B cell (primary cell): ENCODE results near the gene SEPHS2. TPM values are rescaled to one million over a fixed set of nuclear protein-coding genes. Genes with fewer than 3 reads are reported as not detected.

Experiments
- ATAC-seq: fragments of 200-7000 bp; cut with Tn5 transposase; one replicate; pipeline ENCODE4 v1.10.0; 2021; ENCODE audit warnings: low read depth, mild to moderate bottlenecking, moderate number of reproducible peaks, moderate library complexity
- CTCF ChIA-PET: fragments of 350-600 bp; sonication (Branson Sonifier 250); formaldehyde crosslinking; loops from one replicate; lab custom pipeline; 2021; ENCODE audit warnings: antibody characterized with exemption, inconsistent platforms; lab: Charles Lee
- POLR2A ChIA-PET: fragments of 350-600 bp; sonication (Branson Sonifier 250); formaldehyde crosslinking; loops from one replicate; lab custom pipeline; 2021; ENCODE audit warnings: antibody characterized with exemption; lab: Charles Lee
- DNase-seq: peaks from one replicate; pipeline ENCODE4 v3.0.0; 2013
- H2AFZ ChIP-seq: 2 replicates; pipeline ENCODE4 v1.6.1; 2012; ENCODE audit warnings: mild to moderate bottlenecking, low read depth, low read length; ENCODE audit not compliant: insufficient read depth, poor library complexity, severe bottlenecking
- H3K27ac ChIP-seq, 2 donors: 1 replicate in 1 of 2; 2 replicates in 1 of 2; pipeline ENCODE4 v1.5.1; 2012 to 2013; ENCODE audit warnings: low read length in 2 of 2, mild to moderate bottlenecking in 2 of 2, moderate library complexity in 1 of 2
- H3K27me3 ChIP-seq, 4 experiments: fragments of 200-600 bp in 1 of 4; sonication (generic) in 1 of 4; replicated peaks in 1 of 4; 1 replicate in 2 of 4; 2 replicates in 2 of 4; pipeline versions ENCODE4 v1.6.1 to v1.7.0; 2013 to 2016; ENCODE audit warnings: low read length in 3 of 4, mild to moderate bottlenecking in 2 of 4, mixed read lengths in 1 of 4, moderate library complexity in 1 of 4; ENCODE audit not compliant: insufficient read depth in 4 of 4, control insufficient read depth in 3 of 4; ENCODE audit errors: control extremely low read depth in 1 of 4
- H3K36me3 ChIP-seq, 2 experiments: replicated peaks in 1 of 2; 1 replicate in 1 of 2; 2 replicates in 1 of 2; pipeline versions ENCODE4 v1.6.1 to v1.7.1; 2013; ENCODE audit warnings: low read length in 1 of 2; ENCODE audit not compliant: insufficient read depth in 2 of 2, control insufficient read depth in 1 of 2; ENCODE audit errors: control extremely low read depth in 1 of 2, extremely low read depth in 1 of 2
- H3K4me1 ChIP-seq, 2 donors: fragments of 200-600 bp in 1 of 2; sonication (generic) in 1 of 2; 1 replicate in 1 of 2; 2 replicates in 1 of 2; pipeline versions ENCODE4 v1.5.1 to v1.6.1; 2013 to 2017; ENCODE audit warnings: low read length in 2 of 2; ENCODE audit not compliant: control insufficient read depth in 2 of 2, insufficient read depth in 2 of 2
- H3K4me2 ChIP-seq: replicated peaks from 2 replicates; pipeline ENCODE3; 2012; ENCODE audit warnings: mild to moderate bottlenecking, low read depth, low read length; ENCODE audit not compliant: poor library complexity, severe bottlenecking
- H3K4me3 ChIP-seq, 5 experiments: fragments of 200-600 bp in 1 of 5; sonication (generic) in 1 of 5; 1 replicate in 3 of 5; 2 replicates in 2 of 5; pipeline versions ENCODE4 v1.5.1 to v1.7.0; 2011 to 2016; ENCODE audit warnings: low read length in 4 of 5, mild to moderate bottlenecking in 4 of 5, low read depth in 2 of 5, control low read depth in 1 of 5, moderate library complexity in 1 of 5; ENCODE audit not compliant: insufficient read depth in 1 of 5; ENCODE audit errors: control extremely low read depth in 1 of 5, extremely low read depth in 1 of 5
- H3K79me2 ChIP-seq: fragments of 200-600 bp; sonication (generic); one replicate; pipeline ENCODE4 v1.6.0; 2016; ENCODE audit warnings: low read length; ENCODE audit not compliant: control insufficient read depth, insufficient read depth
- H3K9ac ChIP-seq: fragments of 200-600 bp; sonication (generic); 2 replicates; pipeline ENCODE4 v1.6.1; 2017; ENCODE audit warnings: mild to moderate bottlenecking, low read length, moderate library complexity
- H3K9me3 ChIP-seq, 3 donors: one replicate each; pipeline versions ENCODE4 v1.6.1 to v1.7.1; 2013; ENCODE audit warnings: low read length in 2 of 3; ENCODE audit not compliant: control insufficient read depth in 2 of 3, insufficient read depth in 1 of 3; ENCODE audit errors: control extremely low read depth in 1 of 3
- H4K20me1 ChIP-seq: 2 replicates; pipeline ENCODE4 v1.6.0; 2012; ENCODE audit warnings: mild to moderate bottlenecking, low read length; ENCODE audit not compliant: insufficient read depth, control insufficient read depth, poor library complexity, severe bottlenecking
- H3K27ac Mint-ChIP-seq: one replicate; pipeline ENCODE4 v1.8.0; 2021; ENCODE audit warnings: mixed read lengths
- H3K27me3 Mint-ChIP-seq: one replicate; pipeline ENCODE4 v1.8.0; 2021; ENCODE audit warnings: mixed read lengths
- H3K4me1 Mint-ChIP-seq: one replicate; pipeline ENCODE4 v1.8.0; 2021; ENCODE audit warnings: mixed read lengths
- H3K4me3 Mint-ChIP-seq: one replicate; pipeline ENCODE4 v1.8.0; 2021; ENCODE audit warnings: mixed read lengths
- H3K9me3 Mint-ChIP-seq: one replicate; pipeline ENCODE4 v1.8.0; 2022; ENCODE audit warnings: mixed read lengths; ENCODE audit not compliant: insufficient read depth
- EZH2 ChIP-seq: IDR thresholded peaks from 2 replicates; pipeline ENCODE4 v1.6.1; 2012; ENCODE audit warnings: borderline replicate concordance, low read depth, mild to moderate bottlenecking, moderate library complexity, low read length; ENCODE audit not compliant: insufficient read depth, poor library complexity, severe bottlenecking
- WGBS: methylation state at CpG from one replicate; pipeline ENCODE4 v1.1.5; 2013; ENCODE audit warnings: missing lambda C conversion rate; ENCODE audit not compliant: insufficient coverage; 5-methylcytosine and 5-hydroxymethylcytosine counted together
- intact Hi-C: fragments of 100-400 bp; cut with micrococcal nuclease; formaldehyde crosslinking; loops from one replicate; pipeline ENCODE4 v1.10.0; 2022
- polyA plus RNA-seq: library from polyadenylated mRNA; depleted of rRNA; stranded (reverse); fragments of >200 nt; gene quantifications from 2 replicates; pipeline ENCODE4 v1.2.3, GENCODE V29; 2012
- total RNA-seq, 2 donors: library from RNA; stranded (reverse); fragments of 120-200 nt in 1 of 2; gene quantifications; 1 replicate in 1 of 2; 2 replicates in 1 of 2; pipeline versions ENCODE4 v1.2.3 to v1.2.4, GENCODE V29; 2013 to 2022
- TF ChIP-seq, protein P1 (sequence below): fragments of 200-600 bp; IDR thresholded peaks from one replicate; pipeline ENCODE4 v1.8.0; 2022; ENCODE audit warnings: antibody characterized with exemption, mild to moderate bottlenecking

Gene SEPHS2
- total and polyA plus RNA-seq, 2 donors (not counting 1 experiment from before 2014, with no cell fraction given): 13.8 to 63.2 TPM

DNA sequence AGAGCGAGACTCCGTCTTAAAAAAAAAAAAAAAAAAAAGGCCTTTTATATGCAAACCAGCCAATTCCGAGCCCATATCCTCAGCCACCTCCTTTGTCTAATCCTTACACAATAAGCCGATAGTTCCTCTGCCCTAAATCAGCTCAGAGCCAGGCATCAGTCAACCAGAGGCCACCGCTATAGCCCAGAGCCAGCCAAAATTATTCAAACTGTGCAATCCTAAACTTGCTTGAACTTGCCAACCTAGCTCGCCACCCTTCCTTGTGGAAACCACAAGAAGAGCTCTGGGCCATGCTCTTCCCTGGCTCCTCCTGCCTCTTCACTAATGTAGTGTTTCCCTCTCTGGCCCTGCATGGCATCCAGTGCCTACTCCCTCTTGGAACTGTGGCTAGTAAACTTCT, 44.5 kb upstream of the SEPHS2 start:
- H3K27me3 Mint-ChIP-seq: no peaks in the 10 kb centered on the region
- TF ChIP-seq EZH2: no peak
- Histone ChIP-seq H3K36me3 (peaks cover 0 to 67% of the 10 kb centered on the region in 2 experiments), H3K4me1 (no peaks in the 10 kb centered on the region), H3K9me3 (no peaks in the 10 kb centered on the region), H3K9ac (no peak overlapping the region), H4K20me1 (no peaks in the 10 kb centered on the region), H3K79me2 (peaks cover 13% of the 10 kb centered on the region), H3K4me2 (no peak overlapping the region), H2AFZ (no peak overlapping the region), H3K27me3 (no peaks in the 10 kb centered on the region), H3K4me3 (no peak overlapping the region), H3K27ac (no peak overlapping the region)
- ChIA-PET POLR2A (interaction anchor here (0.7 kb wide), 4 partner anchors 9 to 21 kb away, joined by 3 to 7 read pairs (median 5); no protein-coding TSS in a partner anchor), CTCF (interaction anchor here (0.7 to 2.3 kb wide), 2 partner anchors 41 to 45 kb away, joined by 3 to 6 read pairs; no protein-coding TSS in a partner anchor)
- H3K4me3 Mint-ChIP-seq: no peak overlapping the region
- H3K27ac Mint-ChIP-seq: no peak overlapping the region
- H3K9me3 Mint-ChIP-seq: no peaks in the 10 kb centered on the region
- no peaks in the 10 kb centered on the region for H3K4me1 Mint-ChIP-seq
- DNase-seq: no peak
- 100% methylated on average over 3 of the region's 6 CpGs for WGBS
- no peak for ATAC-seq
- intact Hi-C loops: loop anchor here (5.0 kb wide), 1 partner anchor 38 kb away; no protein-coding TSS in a partner anchor

DNA sequence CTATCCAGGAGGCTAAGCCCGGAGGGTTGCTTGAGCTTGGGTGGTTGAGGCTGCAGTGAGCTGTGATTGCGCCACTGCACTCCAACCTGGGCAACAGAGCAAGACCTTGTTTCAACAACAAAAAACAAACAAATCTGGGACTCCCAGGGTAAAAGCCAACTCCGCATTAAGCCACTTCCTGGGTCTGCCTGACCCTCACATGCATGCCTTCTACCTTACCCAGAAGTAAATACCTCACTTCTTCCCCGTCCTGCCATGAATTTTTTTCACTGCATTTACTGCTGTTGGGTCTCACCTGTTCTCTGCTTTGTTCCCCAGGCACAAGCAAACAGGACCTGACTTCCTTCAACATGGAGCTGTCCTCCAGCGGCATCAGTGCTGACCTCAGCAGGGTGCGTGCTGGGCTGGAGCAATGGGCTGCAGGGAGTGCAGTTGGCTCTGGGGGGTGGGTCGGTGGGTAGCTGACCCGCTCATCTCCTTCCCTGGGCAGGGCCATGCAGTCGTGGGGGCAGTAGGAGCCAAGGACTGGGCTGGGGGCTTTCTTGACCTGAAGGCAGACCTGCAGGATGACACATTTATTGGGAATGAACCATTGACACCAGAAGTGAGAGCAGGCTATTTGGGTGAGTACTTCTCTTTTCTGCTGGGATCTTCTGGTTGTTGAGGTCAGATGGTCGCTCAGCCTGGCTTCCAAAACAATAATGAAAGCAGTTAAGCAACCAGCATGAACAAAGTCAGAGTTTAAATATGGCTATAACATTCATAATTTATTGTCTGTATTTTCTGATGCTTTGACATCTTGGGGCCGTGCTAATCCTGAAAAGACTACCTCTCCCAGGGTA, 43.3 kb upstream of the SEPHS2 start:
- H3K9ac ChIP-seq: no peak overlapping the region
- no peak overlapping the region for H3K4me2 ChIP-seq
- peaks cover 0 to 58% of the 10 kb centered on the region in 2 experiments for H3K36me3 ChIP-seq
- H3K27me3 ChIP-seq: no peaks in the 10 kb centered on the region
- H3K4me3 ChIP-seq: no peak overlapping the region
- intact Hi-C loops: no loop called here
- Mint-ChIP-seq H3K4me1 (no peaks in the 10 kb centered on the region), H3K27me3 (no peaks in the 10 kb centered on the region), H3K27ac (no peak overlapping the region), H3K9me3 (no peaks in the 10 kb centered on the region), H3K4me3 (no peak overlapping the region)
- DNase-seq (no peak), ATAC-seq (no peak)
- ChIA-PET CTCF (no interaction called here), POLR2A (no interaction called here)
- peaks cover 7% of the 10 kb centered on the region for H3K79me2 ChIP-seq
- TF ChIP-seq EZH2: no peak
- TF ChIP-seq, protein P1, sequence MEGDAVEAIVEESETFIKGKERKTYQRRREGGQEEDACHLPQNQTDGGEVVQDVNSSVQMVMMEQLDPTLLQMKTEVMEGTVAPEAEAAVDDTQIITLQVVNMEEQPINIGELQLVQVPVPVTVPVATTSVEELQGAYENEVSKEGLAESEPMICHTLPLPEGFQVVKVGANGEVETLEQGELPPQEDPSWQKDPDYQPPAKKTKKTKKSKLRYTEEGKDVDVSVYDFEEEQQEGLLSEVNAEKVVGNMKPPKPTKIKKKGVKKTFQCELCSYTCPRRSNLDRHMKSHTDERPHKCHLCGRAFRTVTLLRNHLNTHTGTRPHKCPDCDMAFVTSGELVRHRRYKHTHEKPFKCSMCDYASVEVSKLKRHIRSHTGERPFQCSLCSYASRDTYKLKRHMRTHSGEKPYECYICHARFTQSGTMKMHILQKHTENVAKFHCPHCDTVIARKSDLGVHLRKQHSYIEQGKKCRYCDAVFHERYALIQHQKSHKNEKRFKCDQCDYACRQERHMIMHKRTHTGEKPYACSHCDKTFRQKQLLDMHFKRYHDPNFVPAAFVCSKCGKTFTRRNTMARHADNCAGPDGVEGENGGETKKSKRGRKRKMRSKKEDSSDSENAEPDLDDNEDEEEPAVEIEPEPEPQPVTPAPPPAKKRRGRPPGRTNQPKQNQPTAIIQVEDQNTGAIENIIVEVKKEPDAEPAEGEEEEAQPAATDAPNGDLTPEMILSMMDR: no peak
- no peak overlapping the region for H3K27ac ChIP-seq
- 100% methylated on average over 9 of the region's 11 CpGs for WGBS
- no peaks in the 10 kb centered on the region for H3K4me1 ChIP-seq
- no peak overlapping the region for H2AFZ ChIP-seq
- no peaks in the 10 kb centered on the region for H4K20me1 ChIP-seq
- no peaks in the 10 kb centered on the region for H3K9me3 ChIP-seq
